Panc1 (cell line): ENCODE results near the gene PIGC. TPM values are rescaled to one million over a fixed set of nuclear protein-coding genes. Genes with fewer than 3 reads are reported as not detected.

ENCODE experiments used
- ATAC-seq: fragments of 200-7000 bp; cut with Tn5 transposase; 2 replicates; pipeline ENCODE4 v1.9.1; 2020; ENCODE audit warnings: mild to moderate bottlenecking, moderate library complexity
- BruUV-seq: library from RNA; stranded (reverse); fragments of 400-500 nt; replicated peaks from 2 replicates; lab custom pipeline; 2021; lab: Mats Ljungman, UMichigan
- CTCF ChIA-PET: fragments of 300-600 bp; sonication (Branson Sonifier 250); formaldehyde crosslinking; loops from one replicate; lab custom pipeline; 2022; ENCODE audit warnings: antibody characterized with exemption; lab: Charles Lee
- POLR2A ChIA-PET: fragments of 300-600 bp; sonication (Branson Sonifier 250); formaldehyde crosslinking; loops from one replicate; lab custom pipeline; 2022; ENCODE audit warnings: antibody characterized with exemption; lab: Charles Lee
- DNase-seq: peaks from one replicate; pipeline ENCODE4 v3.0.0-alpha.2; 2010; ENCODE audit warnings: low read depth, low spot score
- H3K27ac ChIP-seq: 2 replicates; pipeline ENCODE4 v1.5.1; 2011; ENCODE audit warnings: mild to moderate bottlenecking, low read length, inconsistent platforms
- H3K27me3 ChIP-seq: fragments of 200-500 bp; sonication (Bioruptor generic); 2 replicates; pipeline ENCODE4 v1.6.0; 2014; ENCODE audit warnings: low read length, inconsistent platforms; ENCODE audit not compliant: control insufficient read depth, insufficient read depth
- H3K36me3 ChIP-seq: fragments of 200-500 bp; sonication (Bioruptor generic); 2 replicates; pipeline ENCODE4 v1.5.1; 2014; ENCODE audit warnings: inconsistent platforms, mild to moderate bottlenecking, low read length, moderate library complexity; ENCODE audit not compliant: control insufficient read depth, insufficient read depth
- H3K4me1 ChIP-seq: 2 replicates; pipeline ENCODE4 v1.5.1; 2011; ENCODE audit warnings: inconsistent platforms, mild to moderate bottlenecking, low read length, moderate library complexity; ENCODE audit not compliant: control insufficient read depth, insufficient read depth
- H3K4me3 ChIP-seq, 2 experiments: 2 replicates each; pipeline ENCODE4 v1.5.1; 2011 to 2012; ENCODE audit warnings: low read depth in 2 of 2, low read length in 2 of 2, mild to moderate bottlenecking in 2 of 2, inconsistent platforms in 1 of 2, moderate library complexity in 1 of 2
- H3K9me3 ChIP-seq: fragments of 200-500 bp; sonication (Bioruptor generic); 2 replicates; pipeline ENCODE4 v1.5.1; 2014; ENCODE audit warnings: low read depth, mild to moderate bottlenecking, inconsistent platforms, low read length, moderate library complexity; ENCODE audit not compliant: control insufficient read depth, insufficient read depth
- POLR2AphosphoS5 ChIP-seq: IDR thresholded peaks from 2 replicates; pipeline ENCODE4 v1.6.1; 2012; ENCODE audit warnings: mild to moderate bottlenecking, low read depth, low read length, moderate library complexity
- SIN3A ChIP-seq: IDR thresholded peaks from 2 replicates; pipeline ENCODE4 v1.6.1; 2012; ENCODE audit warnings: low read depth, mild to moderate bottlenecking, low read length, moderate library complexity, borderline replicate concordance; ENCODE audit not compliant: insufficient read depth
- TCF7L2 ChIP-seq: IDR thresholded peaks from 2 replicates; pipeline ENCODE4 v1.6.1; 2011; ENCODE audit warnings: mild to moderate bottlenecking, low read depth, low read length, inconsistent platforms
- in situ Hi-C: cut with HindIII; loops from 2 replicates; pipeline ENCODE4 v1.10.0; 2016; ENCODE audit warnings: low sequenced_read_pairs, low pct_unique_long_range_greater_than_20kb
- intact Hi-C: fragments of 100-400 bp; cut with micrococcal nuclease; formaldehyde crosslinking; loops from one replicate; pipeline ENCODE4 v1.10.0; 2022; ENCODE audit not compliant: unreplicated experiment
- total RNA-seq: library from RNA; stranded (reverse); gene quantifications from one replicate; pipeline ENCODE4 v1.2.1, GENCODE V29; 2021; ENCODE audit not compliant: unreplicated experiment
- TF ChIP-seq, protein P1 (sequence below), 2 experiments: IDR thresholded peaks; 2 replicates each; pipeline ENCODE4 v1.6.1; 2011 to 2012; ENCODE audit warnings: low read depth in 2 of 2, control low read depth in 1 of 2, low read length in 1 of 2, mild to moderate bottlenecking in 1 of 2, moderate library complexity in 1 of 2; ENCODE audit not compliant: insufficient read depth in 1 of 2
- TF ChIP-seq, protein P2 (sequence below): fragments of 450-650 bp; IDR thresholded peaks from 2 replicates; pipeline ENCODE4 v1.5.1; 2017; ENCODE audit warnings: mild to moderate bottlenecking

PIGC gene
- total RNA-seq, 1 experiment from 2014 or later, result 23.6 TPM

GRCh38 chr1:172401477-172401876, 42.4 kb downstream of the PIGC start:
- ChIA-PET CTCF (no interaction called here), POLR2A (no interaction called here)
- peaks cover 24% of the 10 kb centered on the region for H3K4me1 ChIP-seq
- H3K36me3 ChIP-seq, result no peaks in the 10 kb centered on the region
- intact Hi-C loops (no loop called here), in situ Hi-C loops (no loop called here)
- peaks cover 18% of the 10 kb centered on the region; the same call in 1 of the 2 replicates for H3K9me3 ChIP-seq
- no peak overlapping the region for H3K4me3 ChIP-seq
- no peak for TF ChIP-seq POLR2AphosphoS5
- TF ChIP-seq, protein P1, sequence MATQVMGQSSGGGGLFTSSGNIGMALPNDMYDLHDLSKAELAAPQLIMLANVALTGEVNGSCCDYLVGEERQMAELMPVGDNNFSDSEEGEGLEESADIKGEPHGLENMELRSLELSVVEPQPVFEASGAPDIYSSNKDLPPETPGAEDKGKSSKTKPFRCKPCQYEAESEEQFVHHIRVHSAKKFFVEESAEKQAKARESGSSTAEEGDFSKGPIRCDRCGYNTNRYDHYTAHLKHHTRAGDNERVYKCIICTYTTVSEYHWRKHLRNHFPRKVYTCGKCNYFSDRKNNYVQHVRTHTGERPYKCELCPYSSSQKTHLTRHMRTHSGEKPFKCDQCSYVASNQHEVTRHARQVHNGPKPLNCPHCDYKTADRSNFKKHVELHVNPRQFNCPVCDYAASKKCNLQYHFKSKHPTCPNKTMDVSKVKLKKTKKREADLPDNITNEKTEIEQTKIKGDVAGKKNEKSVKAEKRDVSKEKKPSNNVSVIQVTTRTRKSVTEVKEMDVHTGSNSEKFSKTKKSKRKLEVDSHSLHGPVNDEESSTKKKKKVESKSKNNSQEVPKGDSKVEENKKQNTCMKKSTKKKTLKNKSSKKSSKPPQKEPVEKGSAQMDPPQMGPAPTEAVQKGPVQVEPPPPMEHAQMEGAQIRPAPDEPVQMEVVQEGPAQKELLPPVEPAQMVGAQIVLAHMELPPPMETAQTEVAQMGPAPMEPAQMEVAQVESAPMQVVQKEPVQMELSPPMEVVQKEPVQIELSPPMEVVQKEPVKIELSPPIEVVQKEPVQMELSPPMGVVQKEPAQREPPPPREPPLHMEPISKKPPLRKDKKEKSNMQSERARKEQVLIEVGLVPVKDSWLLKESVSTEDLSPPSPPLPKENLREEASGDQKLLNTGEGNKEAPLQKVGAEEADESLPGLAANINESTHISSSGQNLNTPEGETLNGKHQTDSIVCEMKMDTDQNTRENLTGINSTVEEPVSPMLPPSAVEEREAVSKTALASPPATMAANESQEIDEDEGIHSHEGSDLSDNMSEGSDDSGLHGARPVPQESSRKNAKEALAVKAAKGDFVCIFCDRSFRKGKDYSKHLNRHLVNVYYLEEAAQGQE (IDR thresholded peaks at IDR 0.05; ENCODE audit: insufficient read depth in 1 of 2, low read depth in 2 of 2, low read length in 1 of 2), result no peak
- no peak for TF ChIP-seq TCF7L2
- TF ChIP-seq, protein P2, sequence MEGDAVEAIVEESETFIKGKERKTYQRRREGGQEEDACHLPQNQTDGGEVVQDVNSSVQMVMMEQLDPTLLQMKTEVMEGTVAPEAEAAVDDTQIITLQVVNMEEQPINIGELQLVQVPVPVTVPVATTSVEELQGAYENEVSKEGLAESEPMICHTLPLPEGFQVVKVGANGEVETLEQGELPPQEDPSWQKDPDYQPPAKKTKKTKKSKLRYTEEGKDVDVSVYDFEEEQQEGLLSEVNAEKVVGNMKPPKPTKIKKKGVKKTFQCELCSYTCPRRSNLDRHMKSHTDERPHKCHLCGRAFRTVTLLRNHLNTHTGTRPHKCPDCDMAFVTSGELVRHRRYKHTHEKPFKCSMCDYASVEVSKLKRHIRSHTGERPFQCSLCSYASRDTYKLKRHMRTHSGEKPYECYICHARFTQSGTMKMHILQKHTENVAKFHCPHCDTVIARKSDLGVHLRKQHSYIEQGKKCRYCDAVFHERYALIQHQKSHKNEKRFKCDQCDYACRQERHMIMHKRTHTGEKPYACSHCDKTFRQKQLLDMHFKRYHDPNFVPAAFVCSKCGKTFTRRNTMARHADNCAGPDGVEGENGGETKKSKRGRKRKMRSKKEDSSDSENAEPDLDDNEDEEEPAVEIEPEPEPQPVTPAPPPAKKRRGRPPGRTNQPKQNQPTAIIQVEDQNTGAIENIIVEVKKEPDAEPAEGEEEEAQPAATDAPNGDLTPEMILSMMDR, result no peak
- no peak for TF ChIP-seq SIN3A
- BruUV-seq, result no TSS peak
- ATAC-seq (no peak), DNase-seq (no peak)
- H3K27me3 ChIP-seq, result no peaks in the 10 kb centered on the region
- peak overlapping the region; percentile 100 for H3K27ac ChIP-seq

- no TSS peak for BruUV-seq
- in situ Hi-C loops, result no loop called here
- POLR2A ChIA-PET, result no interaction called here
- CTCF ChIA-PET, result no interaction called here
- TF ChIP-seq, protein P1 (IDR thresholded peaks at IDR 0.05; ENCODE audit: insufficient read depth in 1 of 2, low read depth in 2 of 2, low read length in 1 of 2), result no peak
- TF ChIP-seq TCF7L2 (no peak), SIN3A (no peak)
- intact Hi-C loops, result no loop called here
- H3K4me3 ChIP-seq, result no peak overlapping the region
- H3K4me1 ChIP-seq, result peaks cover 24% of the 10 kb centered on the region
- H3K9me3 ChIP-seq, result peaks cover 18% of the 10 kb centered on the region; the same call in 1 of the 2 replicates
- no peaks in the 10 kb centered on the region for H3K27me3 ChIP-seq
- H3K27ac ChIP-seq, result peak overlapping the region; percentile 100
- no peaks in the 10 kb centered on the region for H3K36me3 ChIP-seq
- ATAC-seq, result no peak
- no peak for DNase-seq
Measured at GRCh38 chr1:172400722-172401105, 43.2 kb downstream of the PIGC start.
